ENCODE results near the gene MORC3.

DNA sequence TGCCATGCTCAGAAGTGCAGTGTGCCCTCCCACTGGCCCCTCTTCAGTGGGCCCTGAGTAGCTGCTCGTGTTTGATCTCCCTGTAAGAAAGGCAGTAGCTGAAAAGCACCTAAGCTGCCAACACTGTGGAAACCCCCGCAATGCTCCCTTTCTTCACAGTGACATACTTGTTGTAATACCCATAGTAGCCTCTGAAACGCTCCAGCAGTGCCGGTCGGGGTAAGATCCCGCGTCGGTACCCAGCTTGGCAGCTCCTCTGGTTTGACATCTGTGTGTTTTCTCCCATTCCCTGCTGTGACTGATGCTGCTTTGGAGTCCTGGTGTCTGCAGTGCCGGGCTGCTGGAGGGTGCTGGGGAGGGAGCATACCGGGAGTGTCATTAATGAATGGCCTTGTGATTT, 68.8 kb downstream of the MORC3 start:
- TF ChIP-seq CTCF (IDR thresholded peaks at IDR 0.05; ENCODE audit: low read depth, low read length, missing input control) (no peak), REST (IDR thresholded peaks at IDR 0.05) (no peak), EGR1 (IDR thresholded peaks at IDR 0.05; ENCODE audit: low read depth in 2 of 2) (no peak), ATF3 (IDR thresholded peaks at IDR 0.05) (no peak), TAF1 (conservative IDR thresholded peaks at IDR 0.05) (no peak), HNF4G (IDR thresholded peaks at IDR 0.05) (no peak), JUND (IDR thresholded peaks at IDR 0.05) (no peak), YY1 (IDR thresholded peaks at IDR 0.05) (no peak), SP1 (IDR thresholded peaks at IDR 0.05) (no peak), RAD21 (IDR thresholded peaks at IDR 0.05) (no peak), RXRA (IDR thresholded peaks at IDR 0.05) (no peak), FOXA1 (IDR thresholded peaks at IDR 0.05) (no peak)
- TF ChIP-seq, protein P1, sequence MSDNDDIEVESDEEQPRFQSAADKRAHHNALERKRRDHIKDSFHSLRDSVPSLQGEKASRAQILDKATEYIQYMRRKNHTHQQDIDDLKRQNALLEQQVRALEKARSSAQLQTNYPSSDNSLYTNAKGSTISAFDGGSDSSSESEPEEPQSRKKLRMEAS (IDR thresholded peaks at IDR 0.05) = no peak
- TF ChIP-seq, protein P2, sequence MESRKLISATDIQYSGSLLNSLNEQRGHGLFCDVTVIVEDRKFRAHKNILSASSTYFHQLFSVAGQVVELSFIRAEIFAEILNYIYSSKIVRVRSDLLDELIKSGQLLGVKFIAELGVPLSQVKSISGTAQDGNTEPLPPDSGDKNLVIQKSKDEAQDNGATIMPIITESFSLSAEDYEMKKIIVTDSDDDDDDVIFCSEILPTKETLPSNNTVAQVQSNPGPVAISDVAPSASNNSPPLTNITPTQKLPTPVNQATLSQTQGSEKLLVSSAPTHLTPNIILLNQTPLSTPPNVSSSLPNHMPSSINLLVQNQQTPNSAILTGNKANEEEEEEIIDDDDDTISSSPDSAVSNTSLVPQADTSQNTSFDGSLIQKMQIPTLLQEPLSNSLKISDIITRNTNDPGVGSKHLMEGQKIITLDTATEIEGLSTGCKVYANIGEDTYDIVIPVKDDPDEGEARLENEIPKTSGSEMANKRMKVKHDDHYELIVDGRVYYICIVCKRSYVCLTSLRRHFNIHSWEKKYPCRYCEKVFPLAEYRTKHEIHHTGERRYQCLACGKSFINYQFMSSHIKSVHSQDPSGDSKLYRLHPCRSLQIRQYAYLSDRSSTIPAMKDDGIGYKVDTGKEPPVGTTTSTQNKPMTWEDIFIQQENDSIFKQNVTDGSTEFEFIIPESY (IDR thresholded peaks at IDR 0.05) = no peak
